Lung (tissue), 12 donors: ENCODE data around the gene FUT9. TPM values are rescaled to one million over a fixed set of nuclear protein-coding genes. Genes with fewer than 3 reads are reported as not detected.

Experiments
- ATAC-seq: fragments of 200-7000 bp; cut with Tn5 transposase; one replicate; pipeline ENCODE4 v1.9.1; 2020; ENCODE audit warnings: moderate number of reproducible peaks; ENCODE audit not compliant: insufficient read depth, low FRiP score
- DNase-seq, 3 donors: peaks; one replicate each; pipeline ENCODE4 v3.0.0-alpha.2; 2013 to 2017
- H3K27ac ChIP-seq, 2 donors: one replicate each; pipeline ENCODE4 v1.5.1; 2013; ENCODE audit warnings: mild to moderate bottlenecking in 2 of 2, moderate library complexity in 2 of 2, control low read depth in 1 of 2, inconsistent platforms in 1 of 2, low read depth in 1 of 2, low read length in 1 of 2
- H3K27me3 ChIP-seq, 3 donors: one replicate each; pipeline ENCODE4 v1.5.1; 2013; ENCODE audit warnings: low read length in 2 of 3; ENCODE audit not compliant: control insufficient read depth in 3 of 3, insufficient read depth in 3 of 3
- H3K36me3 ChIP-seq, 4 donors: one replicate each; pipeline ENCODE4 v1.5.1; 2013; ENCODE audit warnings: low read length in 4 of 4, mild to moderate bottlenecking in 1 of 4, moderate library complexity in 1 of 4; ENCODE audit not compliant: control insufficient read depth in 4 of 4, insufficient read depth in 4 of 4
- H3K4me1 ChIP-seq, 5 donors: one replicate each; pipeline ENCODE4 v1.5.1; 2013; ENCODE audit warnings: low read length in 5 of 5, mild to moderate bottlenecking in 2 of 5, moderate library complexity in 1 of 5; ENCODE audit not compliant: control insufficient read depth in 5 of 5, insufficient read depth in 5 of 5
- H3K4me3 ChIP-seq: one replicate; pipeline ENCODE4 v1.5.1; 2013; ENCODE audit warnings: mild to moderate bottlenecking, control low read depth, moderate library complexity
- H3K9ac ChIP-seq, 2 donors: one replicate each; pipeline ENCODE4 v1.5.1; 2013; ENCODE audit warnings: low read length in 2 of 2, control low read depth in 1 of 2; ENCODE audit not compliant: insufficient read depth in 1 of 2
- H3K9me3 ChIP-seq, 4 donors: one replicate each; pipeline ENCODE4 v1.5.1; 2013; ENCODE audit warnings: low read length in 3 of 4, mild to moderate bottlenecking in 1 of 4, moderate library complexity in 1 of 4; ENCODE audit not compliant: control insufficient read depth in 4 of 4, insufficient read depth in 3 of 4
- WGBS, 2 donors: extraction: QIAGEN DNeasy Blood & Tissue Kit; methylation state at CpG; one replicate each; pipeline ENCODE4 v1.1.7; 2013; 5-methylcytosine and 5-hydroxymethylcytosine counted together
- polyA plus RNA-seq, 2 donors: library from polyadenylated mRNA; stranded (reverse); fragments of 200-250 nt; gene quantifications; one replicate each; pipeline ENCODE4 v1.2.1, GENCODE V29; 2013
- total RNA-seq, 2 donors: library from RNA; depleted of rRNA in 1 of 2; stranded (reverse); fragments of >200 nt in 1 of 2; gene quantifications; one replicate each; pipeline ENCODE4 v1.2.1, GENCODE V29; 2014 to 2021
- TF ChIP-seq, protein P1 (sequence below): IDR thresholded peaks from 2 replicates; pipeline ENCODE4 v1.5.1; 2012; ENCODE audit warnings: mild to moderate bottlenecking; ENCODE audit errors: control extremely low read depth, extremely low read depth
- donor health status: control.
- donor health status: control.
- donor health status: Bipolar disorder and iron deficiency.
- donor health status: healthy.
- donor health status: DM: yes; HTN: yes; CAD: no.

The FUT9 gene
- total and polyA plus RNA-seq, 4 donors = under 0.01 to 0.14 TPM; not detected in 2

DNA sequence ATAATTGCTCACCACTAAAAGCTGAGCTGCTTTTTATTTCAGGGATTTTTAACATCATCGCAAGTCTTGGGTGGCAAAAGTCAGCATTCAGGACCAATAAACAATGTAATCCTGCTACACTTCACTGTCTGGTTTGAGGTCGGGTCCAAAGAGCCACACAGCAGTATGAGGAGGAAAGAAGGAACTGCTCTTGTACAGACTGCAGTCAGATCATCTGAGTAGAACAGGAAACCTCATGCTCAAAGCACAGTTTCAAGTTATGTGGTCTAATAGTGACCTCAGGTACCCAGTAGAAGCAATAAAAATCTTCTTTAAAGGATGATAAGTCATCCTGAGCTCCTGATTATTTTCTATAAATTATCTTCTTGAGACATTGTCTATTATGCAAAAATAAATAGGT lies 211.4 kb downstream of the FUT9 start:
- WGBS, 2 donors = 57 to 65% methylated on average over 2 of the region's 2 CpGs

DNA sequence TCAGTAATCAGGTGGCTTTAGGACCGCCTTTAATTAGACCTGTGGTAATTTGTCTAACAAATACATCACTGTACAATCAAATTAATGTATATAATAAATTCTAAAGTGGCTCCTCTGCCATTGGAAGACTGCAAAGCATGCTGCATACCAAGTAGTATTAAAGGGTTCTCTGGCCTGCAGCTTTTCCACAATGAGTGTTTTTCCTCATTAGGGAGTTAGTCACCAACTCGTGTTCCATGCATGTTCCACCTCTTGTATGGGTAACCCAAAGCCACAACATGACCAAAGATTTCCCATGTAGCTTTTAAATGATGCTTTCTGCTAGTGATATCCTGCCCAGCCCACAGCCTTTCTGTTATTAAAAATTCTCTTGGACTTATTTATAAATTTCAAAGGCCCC lies 218.7 kb downstream of the FUT9 start:
- H3K9me3 ChIP-seq = peaks cover 0 to 1% (median 0%) of the 10 kb centered on the region in 4 donors
- H3K4me3 ChIP-seq = no peak overlapping the region
- no peaks in the 10 kb centered on the region for H3K36me3 ChIP-seq
- H3K27ac ChIP-seq = no peak overlapping the region
- no peak for ATAC-seq
- no peaks in the 10 kb centered on the region for H3K4me1 ChIP-seq
- peaks cover 0 to 38% (median 0%) of the 10 kb centered on the region in 3 donors for H3K27me3 ChIP-seq
- TF ChIP-seq, protein P1, sequence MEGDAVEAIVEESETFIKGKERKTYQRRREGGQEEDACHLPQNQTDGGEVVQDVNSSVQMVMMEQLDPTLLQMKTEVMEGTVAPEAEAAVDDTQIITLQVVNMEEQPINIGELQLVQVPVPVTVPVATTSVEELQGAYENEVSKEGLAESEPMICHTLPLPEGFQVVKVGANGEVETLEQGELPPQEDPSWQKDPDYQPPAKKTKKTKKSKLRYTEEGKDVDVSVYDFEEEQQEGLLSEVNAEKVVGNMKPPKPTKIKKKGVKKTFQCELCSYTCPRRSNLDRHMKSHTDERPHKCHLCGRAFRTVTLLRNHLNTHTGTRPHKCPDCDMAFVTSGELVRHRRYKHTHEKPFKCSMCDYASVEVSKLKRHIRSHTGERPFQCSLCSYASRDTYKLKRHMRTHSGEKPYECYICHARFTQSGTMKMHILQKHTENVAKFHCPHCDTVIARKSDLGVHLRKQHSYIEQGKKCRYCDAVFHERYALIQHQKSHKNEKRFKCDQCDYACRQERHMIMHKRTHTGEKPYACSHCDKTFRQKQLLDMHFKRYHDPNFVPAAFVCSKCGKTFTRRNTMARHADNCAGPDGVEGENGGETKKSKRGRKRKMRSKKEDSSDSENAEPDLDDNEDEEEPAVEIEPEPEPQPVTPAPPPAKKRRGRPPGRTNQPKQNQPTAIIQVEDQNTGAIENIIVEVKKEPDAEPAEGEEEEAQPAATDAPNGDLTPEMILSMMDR = no peak
- no peak overlapping the region for H3K9ac ChIP-seq
- WGBS, 2 donors = 72 to 87% methylated on average over 2 of the region's 2 CpGs
- no peak for DNase-seq

More for the DNA sequence above, 211.4 kb downstream of the FUT9 start:
- Histone ChIP-seq H3K27me3 (peaks cover 0 to 15% (median 0%) of the 10 kb centered on the region in 3 donors), H3K4me1 (no peaks in the 10 kb centered on the region), H3K27ac (no peak overlapping the region), H3K36me3 (no peaks in the 10 kb centered on the region), H3K9ac (no peak overlapping the region), H3K4me3 (no peak overlapping the region), H3K9me3 (peaks cover 0 to 1% (median 0%) of the 10 kb centered on the region in 4 donors)
- no peak for DNase-seq
- TF ChIP-seq, protein P1 = no peak
- ATAC-seq = no peak

DNA sequence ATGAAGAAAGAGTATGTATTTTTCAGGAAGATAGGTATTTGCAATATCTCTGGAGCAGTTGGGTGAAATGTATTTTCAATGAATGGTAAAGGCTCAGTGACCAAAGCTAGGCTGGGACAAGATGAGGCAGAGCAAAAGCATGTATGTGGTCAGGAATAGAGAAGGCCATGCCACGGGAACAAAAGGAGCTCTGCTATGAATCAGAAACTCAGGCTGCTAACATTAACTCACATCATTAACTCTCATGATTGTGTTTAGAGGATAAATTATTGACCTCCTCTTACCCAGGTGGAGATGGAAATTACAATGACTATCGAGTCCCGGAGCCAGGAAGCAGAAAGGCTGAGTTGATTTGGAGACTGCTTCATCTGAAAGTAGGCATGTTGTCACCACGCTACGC lies 220.2 kb downstream of the FUT9 start:
- DNase-seq = no peak
- 79 to 86% methylated on average over 5 of the region's 5 CpGs for WGBS, 2 donors
- TF ChIP-seq, protein P1 = no peak
- Histone ChIP-seq H3K4me3 (no peak overlapping the region), H3K36me3 (no peaks in the 10 kb centered on the region), H3K9ac (no peak overlapping the region), H3K27me3 (peaks cover 0 to 44% (median 0%) of the 10 kb centered on the region in 3 donors), H3K27ac (no peak overlapping the region), H3K4me1 (no peaks in the 10 kb centered on the region), H3K9me3 (peaks cover 0 to 1% (median 0%) of the 10 kb centered on the region in 4 donors)
- ATAC-seq = no peak

DNA sequence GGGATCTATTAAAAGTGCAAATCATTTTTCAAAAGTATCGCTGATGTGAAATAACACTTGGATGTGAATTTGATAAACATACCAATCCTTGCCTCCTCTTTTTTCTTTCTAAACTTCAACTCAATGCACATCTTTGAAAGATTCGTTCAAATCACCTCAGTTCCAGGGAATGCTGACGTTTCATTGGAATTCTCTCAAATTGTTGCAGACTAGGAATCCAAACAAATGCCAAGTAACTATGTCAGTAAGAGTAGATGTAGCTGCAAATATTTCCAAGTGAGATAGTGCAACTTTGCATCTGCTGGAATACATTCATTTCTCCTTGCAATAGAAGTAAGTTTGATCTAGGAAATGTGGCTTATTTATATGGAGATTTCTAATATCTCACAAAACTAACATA lies 220.7 kb downstream of the FUT9 start:
- DNase-seq (no peak), ATAC-seq (no peak)
- no peaks in the 10 kb centered on the region for H3K36me3 ChIP-seq
- H3K4me3 ChIP-seq = no peak overlapping the region
- TF ChIP-seq, protein P1 = no peak
- H3K9ac ChIP-seq = no peak overlapping the region
- peaks cover 0 to 43% (median 0%) of the 10 kb centered on the region in 3 donors for H3K27me3 ChIP-seq
- no peak overlapping the region for H3K27ac ChIP-seq
- H3K4me1 ChIP-seq = no peaks in the 10 kb centered on the region
- 52 to 70% methylated on average over 3 of the region's 3 CpGs for WGBS, 2 donors
- H3K9me3 ChIP-seq = peaks cover 0 to 1% (median 0%) of the 10 kb centered on the region in 4 donors
